BLaER1 treated with 17β-estradiol and CSF1 and Interleukin-3, amounts not matched to agents 10 nM and 100 nM (cell line): ENCODE data around the gene RPS25.
A peak's percentile ranks its signal among the peaks of the same experiment; 100 is the strongest.
"Not testable (repeated sequence)": the region's sequence is repeated elsewhere in the genome, so short reads cannot be mapped to it uniquely, and the experiment has no call there.

Source experiments
- H3K27ac ChIP-seq, 11 experiments: shearing (Covaris generic); formaldehyde crosslinking; 2 replicates each; pipeline ENCODE4 v1.8.1; 2022
- H3K27me3 ChIP-seq, 11 experiments: shearing (Covaris generic); formaldehyde crosslinking; 2 replicates each; pipeline ENCODE4 v1.8.1; 2022
- H3K36me3 ChIP-seq, 11 experiments: shearing (Covaris generic); formaldehyde crosslinking; 2 replicates each; pipeline ENCODE4 v1.8.1; 2022
- H3K4me1 ChIP-seq, 10 experiments: shearing (Covaris generic); formaldehyde crosslinking; 2 replicates each; pipeline ENCODE4 v1.8.1; 2022
- H3K4me2 ChIP-seq, 11 experiments: shearing (Covaris generic); formaldehyde crosslinking; 2 replicates each; pipeline ENCODE4 v1.8.1; 2022
- H3K4me3 ChIP-seq, 10 experiments: shearing (Covaris generic); formaldehyde crosslinking; 2 replicates each; pipeline ENCODE4 v1.8.1; 2022
- H3K9ac ChIP-seq, 11 experiments: shearing (Covaris generic); formaldehyde crosslinking; 2 replicates each; pipeline ENCODE4 v1.8.1; 2022
- H3K9me3 ChIP-seq, 11 experiments: shearing (Covaris generic); formaldehyde crosslinking; replicated peaks in 1 of 11; 2 replicates each; pipeline ENCODE4 v1.8.1; 2022
- H4K20me1 ChIP-seq, 11 experiments: shearing (Covaris generic); formaldehyde crosslinking; 2 replicates each; pipeline ENCODE4 v1.8.1; 2022
- Cebpa-rat ChIP-seq, 11 experiments: shearing (Covaris generic); IDR thresholded peaks; 2 replicates each; pipeline ENCODE4 v1.8.1; 2022

RPS25 gene

GRCh38 chr11:119025978-119026766 is 8.0 kb upstream of the RPS25 start:
- peaks cover 0 to 40% (median 16%) of the 10 kb centered on the region in 11 experiments; a peak in 14 of 22 replicates for H4K20me1 ChIP-seq
- TF ChIP-seq Cebpa-rat (IDR thresholded peaks at IDR 0.05) = no peak
- peaks cover 57 to 79% (median 70%) of the 10 kb centered on the region in 11 experiments for H3K36me3 ChIP-seq
- no peaks in the 10 kb centered on the region for H3K27me3 ChIP-seq
- peak overlapping the region in 1 of 11 experiments; percentile 50; a peak in 2 of 22 replicates for H3K9ac ChIP-seq
- H3K4me1 ChIP-seq = peaks cover 30 to 66% (median 41%) of the 10 kb centered on the region in 10 experiments
- H3K4me2 ChIP-seq = no peak overlapping the region
- H3K4me3 ChIP-seq = no peak overlapping the region
- H3K9me3 ChIP-seq = no peaks in the 10 kb centered on the region
- H3K27ac ChIP-seq = no peak overlapping the region; a peak in 2 of 22 replicates

- Histone ChIP-seq H3K9ac (peak overlapping the region in 1 of 11 experiments; percentile 31; a peak in 1 of 22 replicates), H3K4me3 (no peak overlapping the region), H3K27ac (no peak overlapping the region; a peak in 1 of 22 replicates), H3K4me2 (no peak overlapping the region), H3K9me3 (no peaks in the 10 kb centered on the region), H3K27me3 (no peaks in the 10 kb centered on the region), H4K20me1 (peaks cover 3 to 41% (median 20%) of the 10 kb centered on the region in 11 experiments; a peak in 17 of 22 replicates), H3K4me1 (peaks cover 36 to 72% (median 46%) of the 10 kb centered on the region in 10 experiments), H3K36me3 (peaks cover 60 to 85% (median 75%) of the 10 kb centered on the region in 11 experiments)
- no peak for TF ChIP-seq Cebpa-rat (IDR thresholded peaks at IDR 0.05)
Observed at GRCh38 chr11:119025541-119025940, 7.4 kb upstream of the RPS25 start.

- peaks cover 60 to 90% (median 80%) of the 10 kb centered on the region in 11 experiments for H3K36me3 ChIP-seq
- H3K27ac ChIP-seq = no peak overlapping the region
Observed at GRCh38 chr11:119025099-119025473, 6.9 kb upstream of the RPS25 start.

DNA sequence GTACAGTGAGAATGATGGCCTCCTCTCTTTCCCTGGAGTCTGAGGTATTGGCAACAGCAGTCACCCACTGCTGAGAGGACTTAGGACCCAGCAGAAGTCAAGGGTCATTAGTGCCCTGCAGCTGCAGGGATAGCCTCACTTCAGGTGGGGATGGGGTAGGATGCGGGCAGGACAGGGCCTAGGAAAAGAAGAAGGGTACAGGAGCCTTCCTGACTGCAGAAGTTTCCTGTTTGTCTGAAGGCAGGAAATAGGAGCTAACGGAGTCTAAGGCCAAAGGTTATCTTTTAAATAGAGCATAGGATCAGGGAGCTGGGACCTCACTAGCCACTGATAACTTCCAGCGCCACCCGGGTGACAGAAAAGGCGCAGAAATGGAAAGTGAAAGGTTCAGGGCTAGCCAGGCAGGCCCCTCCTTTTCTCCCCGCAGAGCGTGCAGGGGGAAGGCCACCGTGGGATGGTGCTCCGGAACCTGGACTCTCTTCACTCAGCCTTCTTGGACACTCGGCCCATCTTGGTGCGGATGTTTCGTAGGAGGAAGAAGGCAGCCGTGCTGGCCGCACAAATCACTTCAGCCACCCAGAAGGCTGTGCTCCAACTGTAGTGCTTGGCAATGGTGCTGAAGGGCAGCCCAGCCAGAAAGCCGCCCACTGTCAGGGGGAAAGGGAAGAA is 6.4 kb upstream of the RPS25 start:
- peak overlapping the region in 2 of 11 experiments; percentile 13 to 23; a peak in 3 of 22 replicates for H3K27ac ChIP-seq
- no peaks in the 10 kb centered on the region for H3K27me3 ChIP-seq
- peaks cover 4 to 50% (median 30%) of the 10 kb centered on the region in 11 experiments; a peak in 18 of 22 replicates for H4K20me1 ChIP-seq
- no peaks in the 10 kb centered on the region for H3K9me3 ChIP-seq
- peaks cover 40 to 76% (median 49%) of the 10 kb centered on the region in 10 experiments for H3K4me1 ChIP-seq
- peak overlapping the region in 7 of 11 experiments; percentile 1 to 41 (median 23); a peak in 8 of 22 replicates for H3K9ac ChIP-seq
- TF ChIP-seq Cebpa-rat (IDR thresholded peaks at IDR 0.05) = no peak
- peak overlapping the region in 3 of 11 experiments; percentile 8 to 35 (median 24); a peak in 5 of 22 replicates for H3K4me2 ChIP-seq
- peaks cover 60 to 93% (median 81%) of the 10 kb centered on the region in 11 experiments for H3K36me3 ChIP-seq
- H3K4me3 ChIP-seq = no peak overlapping the region

More at GRCh38 chr11:119025099-119025473, 6.9 kb upstream of the RPS25 start:
- Histone ChIP-seq H3K4me3 (no peak overlapping the region), H3K27me3 (no peaks in the 10 kb centered on the region), H3K4me1 (peaks cover 40 to 76% (median 49%) of the 10 kb centered on the region in 10 experiments), H3K9ac (0 out of 22 replicates have a peak overlapping the region, but pooled peaks of 1 of the 11 experiments have one; percentile 31), H4K20me1 (peaks cover 4 to 46% (median 25%) of the 10 kb centered on the region in 11 experiments; a peak in 18 of 22 replicates), H3K4me2 (0 out of 22 replicates have a peak overlapping the region, but pooled peaks of 1 of the 11 experiments have one; percentile 24), H3K9me3 (no peaks in the 10 kb centered on the region)
- TF ChIP-seq Cebpa-rat (IDR thresholded peaks at IDR 0.05) = no peak

GRCh38 chr11:119023741-119024140 is 5.6 kb upstream of the RPS25 start:
- Histone ChIP-seq H4K20me1 (peaks cover 4 to 57% (median 32%) of the 10 kb centered on the region in 11 experiments; a peak in 18 of 22 replicates), H3K9ac (0 out of 22 replicates have a peak overlapping the region, but pooled peaks of 2 of the 11 experiments have one; percentile 6 to 40), H3K4me3 (no peak overlapping the region), H3K36me3 (peaks cover 60 to 89% (median 81%) of the 10 kb centered on the region in 11 experiments), H3K9me3 (no peaks in the 10 kb centered on the region), H3K27ac (no peak overlapping the region), H3K27me3 (no peaks in the 10 kb centered on the region), H3K4me1 (peaks cover 33 to 68% (median 42%) of the 10 kb centered on the region in 10 experiments), H3K4me2 (peak overlapping the region in 3 of 11 experiments; percentile 29 to 45 (median 41); a peak in 4 of 22 replicates)
- TF ChIP-seq Cebpa-rat (IDR thresholded peaks at IDR 0.05) = no peak

DNA sequence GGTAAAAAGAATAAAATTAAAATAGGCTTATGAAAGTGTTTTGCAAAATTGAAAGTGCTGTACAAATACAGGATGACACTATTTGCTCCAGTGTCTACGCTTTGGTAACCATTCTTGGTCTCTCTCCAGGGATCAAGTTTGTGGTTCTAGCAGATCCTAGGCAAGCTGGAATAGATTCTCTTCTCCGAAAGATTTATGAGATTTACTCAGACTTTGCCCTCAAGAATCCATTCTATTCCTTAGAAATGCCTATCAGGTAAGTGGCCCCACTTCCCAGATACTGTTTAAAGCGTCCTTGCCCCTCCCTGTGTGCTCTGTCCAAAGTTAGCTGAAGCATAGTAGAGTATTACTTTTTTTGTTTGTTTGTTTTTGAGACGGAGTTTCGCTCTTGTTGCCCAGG is 3.5 kb upstream of the RPS25 start:
- Histone ChIP-seq H3K27me3 (no peaks in the 10 kb centered on the region), H3K9me3 (no peaks in the 10 kb centered on the region), H3K4me2 (peak overlapping the region in 8 of 11 experiments; percentile 1 to 96 (median 87); a peak in 6 of 22 replicates), H3K9ac (peak overlapping the region in 6 of 11 experiments; percentile 20 to 37 (median 26); a peak in 4 of 22 replicates), H3K36me3 (peaks cover 55 to 78% (median 75%) of the 10 kb centered on the region in 11 experiments), H3K27ac (no peak overlapping the region), H3K4me1 (peaks cover 33 to 54% (median 39%) of the 10 kb centered on the region in 10 experiments), H4K20me1 (peaks cover 4 to 66% (median 38%) of the 10 kb centered on the region in 11 experiments; a peak in 18 of 22 replicates), H3K4me3 (no peak overlapping the region)
- no peak for TF ChIP-seq Cebpa-rat (IDR thresholded peaks at IDR 0.05)

DNA sequence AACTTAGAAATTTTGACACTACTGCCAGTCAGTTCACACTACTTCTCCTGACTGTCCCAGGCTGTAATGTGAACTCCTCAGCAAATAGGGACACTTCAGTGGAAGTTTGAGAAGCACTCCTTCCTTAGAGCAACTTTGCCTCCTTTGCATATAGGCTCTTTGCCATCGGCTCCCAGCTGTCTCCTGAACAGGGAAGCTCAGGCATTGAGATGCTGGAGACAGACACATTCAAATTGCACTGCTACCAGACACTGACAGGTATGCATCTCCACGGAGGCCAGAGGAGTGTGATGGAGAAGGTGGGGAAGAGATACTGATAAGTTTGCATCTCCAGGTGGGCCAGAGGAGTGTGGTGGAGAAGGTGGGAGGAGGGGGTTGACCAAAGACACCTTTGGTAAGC is 1.9 kb upstream of the RPS25 start:
- Histone ChIP-seq H3K27me3 (no peaks in the 10 kb centered on the region), H3K27ac (no peak overlapping the region), H3K9ac (peak overlapping the region; percentile 89 to 99 (median 95); a peak in 21 of 22 replicates), H3K36me3 (peaks cover 55 to 78% (median 76%) of the 10 kb centered on the region in 11 experiments), H3K4me1 (peaks cover 48 to 68% (median 53%) of the 10 kb centered on the region in 10 experiments), H4K20me1 (peaks cover 20 to 83% (median 53%) of the 10 kb centered on the region in 11 experiments; a peak in 20 of 22 replicates), H3K9me3 (no peaks in the 10 kb centered on the region), H3K4me2 (peak overlapping the region; percentile 66 to 96 (median 87)), H3K4me3 (peak overlapping the region; percentile 80 to 98 (median 95); a peak in 19 of 20 replicates)
- TF ChIP-seq Cebpa-rat (IDR thresholded peaks at IDR 0.05) = no peak

- H3K36me3 ChIP-seq = peaks cover 57 to 78% (median 73%) of the 10 kb centered on the region in 11 experiments
- H4K20me1 ChIP-seq = peaks cover 27 to 84% (median 64%) of the 10 kb centered on the region in 11 experiments; a peak in 20 of 22 replicates
- peaks cover 39 to 51% (median 43%) of the 10 kb centered on the region in 10 experiments for H3K4me1 ChIP-seq
- H3K27me3 ChIP-seq, H3K9me3 ChIP-seq: not testable (repeated sequence)
- peak overlapping the region; percentile 77 to 97 (median 90) for H3K4me2 ChIP-seq
- peak overlapping the region; percentile 78 to 98 (median 93) for H3K27ac ChIP-seq
- H3K4me3 ChIP-seq = peak overlapping the region; percentile 80 to 98 (median 95)
- H3K9ac ChIP-seq = peak overlapping the region; percentile 89 to 99 (median 95)
Observed at GRCh38 chr11:119017377-119017776, 766 bp downstream of the RPS25 start.
